HEK293 (cell line): Measurements from ENCODE around the gene ZMYM5.

Experiments used
- CTCF ChIA-PET: fragments of 350-600 bp; formaldehyde crosslinking; extraction: SDS; loops from one replicate; lab custom pipeline; 2021; ENCODE audit warnings: antibody characterized with exemption; lab: Yijun Ruan, JAX
- POLR2A ChIA-PET: fragments of 300-600 bp; formaldehyde crosslinking; extraction: SDS; loops from one replicate; lab custom pipeline; 2020; ENCODE audit warnings: antibody characterized with exemption, inconsistent platforms; lab: Yijun Ruan, JAX
- H3K27ac ChIP-seq: fragments of 200-500 bp; sonication (Bioruptor generic); 2 replicates; pipeline ENCODE4 v1.5.1; 2014; ENCODE audit warnings: low read depth, low read length, control low read depth, inconsistent platforms; ENCODE audit errors: extremely low read depth
- H3K36me3 ChIP-seq, 2 experiments: fragments of 200-500 bp in 1 of 2; sonication (Bioruptor generic) in 1 of 2; 1 replicate in 1 of 2; 2 replicates in 1 of 2; pipeline ENCODE4 v1.5.1; 2014 to 2017; ENCODE audit warnings: inconsistent platforms in 2 of 2, low read length in 2 of 2; ENCODE audit not compliant: control insufficient read depth in 2 of 2, insufficient read depth in 1 of 2
- H3K4me1 ChIP-seq: fragments of 200-500 bp; sonication (Bioruptor generic); 2 replicates; pipeline ENCODE4 v1.5.1; 2014; ENCODE audit warnings: mild to moderate bottlenecking, low read length, inconsistent platforms; ENCODE audit not compliant: control insufficient read depth, insufficient read depth
- H3K4me3 ChIP-seq: 2 replicates; pipeline ENCODE4 v1.5.1; 2011; ENCODE audit warnings: low read depth, mild to moderate bottlenecking, control low read depth, low read length, moderate library complexity
- H3K9me3 ChIP-seq: fragments of 200-500 bp; sonication (Bioruptor generic); 2 replicates; pipeline ENCODE4 v1.5.1; 2014; ENCODE audit warnings: low read depth, low read length, inconsistent platforms; ENCODE audit not compliant: control insufficient read depth, insufficient read depth
- CTCF ChIP-seq: fragments of 450-650 bp; formaldehyde crosslinking; IDR thresholded peaks from 2 replicates; pipeline ENCODE4 v1.5.1; 2016; ENCODE audit warnings: missing biosample characterization, missing genetic modification characterization
- HOXA7 ChIP-seq: sonication (generic); formaldehyde crosslinking; IDR thresholded peaks from 2 replicates; pipeline ENCODE4 v1.8.1; 2022; ENCODE audit warnings: missing genetic modification reagents, borderline replicate concordance
- HOXC10 ChIP-seq: sonication (generic); formaldehyde crosslinking; IDR thresholded peaks from 2 replicates; pipeline ENCODE4 v1.8.1; 2023; ENCODE audit warnings: mild to moderate bottlenecking, missing genetic modification reagents
- KLF17 ChIP-seq: fragments of 450-650 bp; formaldehyde crosslinking; IDR thresholded peaks from 2 replicates; pipeline ENCODE4 v1.5.1; 2016; ENCODE audit warnings: missing biosample characterization, missing genetic modification characterization
- MZF1 ChIP-seq: fragments of 450-650 bp; formaldehyde crosslinking; IDR thresholded peaks from 2 replicates; pipeline ENCODE4 v1.5.1; 2017; ENCODE audit warnings: missing biosample characterization, missing genetic modification characterization, borderline replicate concordance
- TSHZ1 ChIP-seq: fragments of 450-650 bp; formaldehyde crosslinking; IDR thresholded peaks from 2 replicates; pipeline ENCODE4 v1.5.1; 2016; ENCODE audit warnings: missing biosample characterization, missing genetic modification characterization, borderline replicate concordance
- ZBTB10 ChIP-seq: fragments of 450-650 bp; formaldehyde crosslinking; IDR thresholded peaks from 2 replicates; pipeline ENCODE4 v1.5.1; 2016; ENCODE audit warnings: missing biosample characterization, missing genetic modification characterization
- ZBTB11 ChIP-seq: fragments of 450-650 bp; formaldehyde crosslinking; conservative IDR thresholded peaks from 2 replicates; pipeline ENCODE4 v1.5.1; 2016; ENCODE audit warnings: low read depth, missing biosample characterization, missing genetic modification characterization
- ZBTB6 ChIP-seq: fragments of 450-650 bp; formaldehyde crosslinking; IDR thresholded peaks from 2 replicates; pipeline ENCODE4 v1.5.1; 2017; ENCODE audit warnings: missing biosample characterization, missing genetic modification characterization
- ZNF140 ChIP-seq: fragments of 450-650 bp; formaldehyde crosslinking; IDR thresholded peaks from 2 replicates; pipeline ENCODE4 v1.5.1; 2016; ENCODE audit warnings: missing biosample characterization, missing genetic modification characterization
- ZNF202 ChIP-seq: fragments of 450-650 bp; formaldehyde crosslinking; IDR thresholded peaks from 2 replicates; pipeline ENCODE4 v1.5.1; 2016; ENCODE audit warnings: missing biosample characterization, missing genetic modification characterization, borderline replicate concordance
- ZNF239 ChIP-seq: fragments of 450-650 bp; formaldehyde crosslinking; IDR thresholded peaks from 2 replicates; pipeline ENCODE4 v1.5.1; 2016; ENCODE audit warnings: missing biosample characterization, missing genetic modification characterization
- ZNF26 ChIP-seq: fragments of 450-650 bp; formaldehyde crosslinking; IDR thresholded peaks from 2 replicates; pipeline ENCODE4 v1.5.1; 2016; ENCODE audit warnings: missing biosample characterization, missing genetic modification characterization
- ZNF513 ChIP-seq: fragments of 450-650 bp; IDR thresholded peaks from 2 replicates; pipeline ENCODE4 v1.5.1; 2018; ENCODE audit warnings: missing biosample characterization, missing genetic modification characterization
- ZNF549 ChIP-seq: fragments of 450-650 bp; IDR thresholded peaks from 2 replicates; pipeline ENCODE4 v1.5.1; 2018; ENCODE audit warnings: missing biosample characterization, missing genetic modification characterization, mild to moderate bottlenecking, inconsistent platforms, moderate library complexity
- ZNF585B ChIP-seq: fragments of 450-650 bp; formaldehyde crosslinking; IDR thresholded peaks from 2 replicates; pipeline ENCODE4 v1.5.1; 2016; ENCODE audit warnings: missing biosample characterization, missing genetic modification characterization
- ZNF843 ChIP-seq: fragments of 450-650 bp; formaldehyde crosslinking; IDR thresholded peaks from 2 replicates; pipeline ENCODE4 v1.5.1; 2016; ENCODE audit warnings: missing biosample characterization, missing genetic modification characterization

ZMYM5 gene

GRCh38 chr13:19881641-19882040 lies 18.2 kb upstream of the ZMYM5 start:
- Histone ChIP-seq H3K4me1 (no peaks in the 10 kb centered on the region), H3K36me3 (no peaks in the 10 kb centered on the region), H3K9me3 (no peaks in the 10 kb centered on the region), H3K4me3 (no peak overlapping the region), H3K27ac (no peak overlapping the region)
- ChIA-PET POLR2A (interaction anchor here (0.9 kb wide), 1 partner anchor 18 kb away, joined by 3 read pairs; no protein-coding TSS in a partner anchor), CTCF (interaction anchor here (0.6 kb wide), 1 partner anchor 754 kb away, joined by 3 read pairs; no protein-coding TSS in a partner anchor)
- TF ChIP-seq KLF17 = no peak
- no peak for TF ChIP-seq ZNF202
- TF ChIP-seq TSHZ1 (tag by site-specific recombination) = no peak
- TF ChIP-seq MZF1 (tag by site-specific recombination) = no peak
- no peak for TF ChIP-seq ZNF239
- TF ChIP-seq ZNF140 (tag by site-specific recombination) = no peak
- no peak for TF ChIP-seq ZBTB11
- no peak for TF ChIP-seq HOXC10
- TF ChIP-seq ZNF843 (tag by site-specific recombination) = no peak
- no peak for TF ChIP-seq ZNF26
- TF ChIP-seq ZBTB6 (tag by site-specific recombination) = no peak

GRCh38 chr13:19864746-19865309 lies 1.4 kb upstream of the ZMYM5 start:
- POLR2A ChIA-PET = interaction anchor here (1.7 to 1.8 kb wide), 2 partner anchors 18 to 93 kb away, joined by 4 to 20 read pairs; no protein-coding TSS in a partner anchor
- Histone ChIP-seq H3K4me3 (peak overlapping the region; percentile 53), H3K9me3 (no peaks in the 10 kb centered on the region), H3K27ac (peak overlapping the region; percentile 94), H3K4me1 (0 out of 2 replicates have a peak, but pooled peaks cover 3% of the 10 kb centered on the region), H3K36me3 (peaks cover 0 to 11% of the 10 kb centered on the region in 2 experiments; a peak in 2 of 3 replicates)
- CTCF ChIA-PET = interaction anchor here (0.7 kb wide), 2 partner anchors 9 to 302 kb away, joined by 3 to 4 read pairs; no protein-coding TSS in a partner anchor
- no peak for TF ChIP-seq ZNF549
- no peak for TF ChIP-seq ZNF585B (tag by site-specific recombination)
- TF ChIP-seq ZNF513 = 0 out of 2 replicates have a peak, but pooled peaks have one; percentile 16
- no peak for TF ChIP-seq ZBTB10 (tag by site-specific recombination)
- no peak for TF ChIP-seq HOXA7 (CRISPR knock-in tag)
- TF ChIP-seq CTCF (tag by site-specific recombination) = peak; percentile 58
